ENCODE results near the gene CDC23.

Gene CDC23

DNA sequence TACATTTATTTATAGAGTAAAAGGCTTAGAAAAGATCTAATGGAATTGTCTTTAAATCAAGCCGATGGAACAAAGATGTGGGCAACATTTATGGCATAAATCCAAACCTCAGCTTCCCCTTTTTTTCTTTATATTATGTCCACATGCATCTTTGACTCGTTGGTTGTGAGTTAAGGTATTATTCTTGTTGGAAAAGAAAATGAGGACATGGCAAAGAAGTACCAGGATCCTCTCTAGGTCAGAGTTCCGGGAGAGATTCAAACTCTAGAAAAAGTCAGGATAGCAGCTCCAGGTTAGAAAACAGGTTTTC, 73.4 kb downstream of the CDC23 start:
- no peak for DNase-seq

DNA sequence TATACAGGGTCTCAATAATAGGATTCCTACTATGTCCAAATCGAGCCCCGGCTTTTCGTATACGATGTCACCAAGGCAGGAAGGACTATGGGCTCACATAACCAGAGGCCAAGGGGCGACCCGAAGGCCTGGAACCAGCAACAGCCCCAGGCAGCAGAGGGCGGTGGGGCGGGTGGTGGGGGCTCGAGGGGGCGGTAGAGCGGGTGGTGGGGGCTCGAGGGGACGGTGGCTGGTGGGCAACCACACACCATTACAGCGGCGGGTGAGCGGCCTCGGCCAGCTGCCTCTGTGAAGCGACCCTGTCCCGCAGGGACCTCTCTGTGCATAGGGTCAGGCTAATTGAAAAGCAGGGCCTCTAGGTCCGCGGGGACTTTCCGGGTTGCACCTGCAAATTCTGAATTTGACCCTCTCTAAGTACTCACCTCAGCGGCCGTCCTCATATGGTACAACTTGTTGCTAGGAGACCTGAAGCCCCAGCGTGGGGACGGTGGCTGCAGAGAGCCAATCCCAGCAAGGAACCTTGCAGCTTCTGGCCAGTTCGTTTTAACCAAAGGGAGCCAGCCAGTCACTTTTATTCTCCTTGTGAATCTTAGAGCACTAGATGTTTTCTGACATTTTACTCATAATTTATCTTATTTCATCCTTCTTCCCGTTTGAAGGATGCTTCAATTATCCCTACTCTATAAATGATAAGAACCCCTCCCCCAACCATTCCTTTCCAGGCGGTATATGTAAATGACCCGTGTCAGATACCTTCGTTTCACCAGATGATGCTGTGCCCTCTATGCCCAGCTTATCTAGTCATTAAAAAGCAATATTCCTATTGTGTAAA, 74.0 kb downstream of the CDC23 start, which contains the start of gene NME5:
Gene NME5 (minus strand): TSS at position 480 of the 832 bp plus-strand sequence. CDS start 648 bp downstream, outside the sequence.
- peak; percentile 61 for DNase-seq

All from femur (tissue), 1 donor.